ENCODE measurements around the gene NDUFB2.

The NDUFB2 gene

GRCh38 chr7:140673063-140673773 lies 23.3 kb upstream of the NDUFB2 start (continued):
- TF ChIP-seq PRDM10 (tag by site-specific recombination; IDR thresholded peaks at IDR 0.05) (peak; percentile 45; the same call in 1 of the 2 replicates), HIC1 (tag by site-specific recombination; IDR thresholded peaks at IDR 0.05) (peak; percentile 89), ZBTB49 (tag by site-specific recombination; IDR thresholded peaks at IDR 0.05; ENCODE audit: low read depth) (no peak), ZNF621 (tag by site-specific recombination; IDR thresholded peaks at IDR 0.05) (no peak), BCL6B (tag by site-specific recombination; IDR thresholded peaks at IDR 0.05) (no peak), ZNF664 (tag by site-specific recombination; IDR thresholded peaks at IDR 0.05) (no peak), ZNF530 (tag by site-specific recombination; IDR thresholded peaks at IDR 0.05; ENCODE audit: low read depth) (no peak), ZNF48 (tag by site-specific recombination; IDR thresholded peaks at IDR 0.05) (no peak), ZNF354C (tag by site-specific recombination; IDR thresholded peaks at IDR 0.05; ENCODE audit: borderline replicate concordance, low read depth) (no peak), ZNF843 (tag by site-specific recombination; IDR thresholded peaks at IDR 0.05) (no peak), WT1 (tag by site-specific recombination; IDR thresholded peaks at IDR 0.05) (peak; percentile 36; the same call in 1 of the 2 replicates), ZNF423 (tag by site-specific recombination; IDR thresholded peaks at IDR 0.05) (peak; percentile 75; the same call in 1 of the 2 replicates), ZNF394 (tag by site-specific recombination; IDR thresholded peaks at IDR 0.05; ENCODE audit: borderline replicate concordance) (0 out of 2 replicates have a peak, but pooled peaks have one; percentile 11), PRDM1 (tag by site-specific recombination; IDR thresholded peaks at IDR 0.05) (no peak), MEIS1 (CRISPR knock-in tag; IDR thresholded peaks at IDR 0.05; ENCODE audit: borderline replicate concordance) (no peak), ZNF211 (tag by site-specific recombination; IDR thresholded peaks at IDR 0.05; ENCODE audit: low read depth) (no peak), ZNF600 (tag by site-specific recombination; IDR thresholded peaks at IDR 0.05) (peak; percentile 58; the same call in 1 of the 2 replicates), ZBTB44 (tag by site-specific recombination; IDR thresholded peaks at IDR 0.05) (no peak; the same call in 1 of the 2 replicates), ZNF366 (tag by site-specific recombination; conservative IDR thresholded peaks at IDR 0.05) (no peak), ZNF266 (tag by site-specific recombination; IDR thresholded peaks at IDR 0.05; ENCODE audit: low read depth) (no peak), BCL11A (tag by site-specific recombination; IDR thresholded peaks at IDR 0.05; ENCODE audit: low read depth) (no peak), ZNF768 (tag by site-specific recombination; IDR thresholded peaks at IDR 0.05) (no peak), ZSCAN23 (tag by site-specific recombination; IDR thresholded peaks at IDR 0.05) (no peak), ZFP37 (tag by site-specific recombination; IDR thresholded peaks at IDR 0.05) (0 out of 2 replicates have a peak, but pooled peaks have one; percentile 65), ZNF704 (tag by site-specific recombination; IDR thresholded peaks at IDR 0.05) (no peak), SP2 (tag by site-specific recombination; IDR thresholded peaks at IDR 0.05) (peak; percentile 70), SETDB1 (IDR thresholded peaks at IDR 0.05; ENCODE audit: insufficient read length, low read length) (no peak)
